ENCODE data around the gene CTCFL. TPM values are rescaled to one million over a fixed set of nuclear protein-coding genes. Genes with fewer than 3 reads are reported as not detected.
A peak's percentile ranks its signal among the peaks of the same experiment; 100 is the strongest.

The CTCFL gene
- total and polyA plus RNA-seq, 2 of the 8 experiments (the other 6 are each of a cell fraction or from before 2014, with no cell fraction given) = 0.30 to 0.80 TPM

- no peaks in the 10 kb centered on the region for H3K27me3 ChIP-seq (replicated peaks in 1 of 4; ENCODE audit: control insufficient read depth in 3 of 4, extremely low read depth in 1 of 4, insufficient read depth in 3 of 4, low read length in 3 of 4)
- H4K8ac ChIP-seq (ENCODE audit: extremely low read depth, insufficient read depth, low read length) = 0 out of 2 replicates have a peak overlapping the region, but pooled peaks have one; percentile 7
- FAIRE-seq = no peak
- H4K20me1 ChIP-seq (replicated peaks in 1 of 2; ENCODE audit: control insufficient read depth in 1 of 2, insufficient read depth in 2 of 2, low read length in 2 of 2) = no peaks in the 10 kb centered on the region
- no peaks in the 10 kb centered on the region for H3K79me2 ChIP-seq (ENCODE audit: control insufficient read depth in 1 of 2, insufficient read depth in 2 of 2, low read length in 2 of 2)
- H3K56ac ChIP-seq (replicated peaks; ENCODE audit: insufficient read length, low read depth, low read length) = no peak overlapping the region
- H2BK20ac ChIP-seq (ENCODE audit: low read length) = no peak overlapping the region
- ChIA-PET CTCF (ENCODE audit: partially characterized antibody) (interaction anchor here (0.9 kb wide), 1 partner anchor 27 kb away, joined by 3 read pairs; no protein-coding TSS in a partner anchor), POLR2A (ENCODE audit: partially characterized antibody) (interaction anchor here (0.9 kb wide), 1 partner anchor 53 kb away, joined by 3 read pairs; no protein-coding TSS in a partner anchor)
- DNase-seq (ENCODE audit: low read depth in 1 of 2, low spot score in 2 of 2) = no peak
- H3K23ac ChIP-seq (ENCODE audit: insufficient read length) = no peak overlapping the region
- no peaks in the 10 kb centered on the region for H3K4me1 ChIP-seq (replicated peaks in 1 of 4; ENCODE audit: control insufficient read depth in 3 of 4, insufficient read depth in 4 of 4, low read length in 3 of 4)
- H3K4ac ChIP-seq (replicated peaks; ENCODE audit: insufficient read length, low read depth, low read length) = no peak overlapping the region
- no peaks in the 10 kb centered on the region for H3K9me3 ChIP-seq (ENCODE audit: insufficient read depth in 2 of 2, low read depth in 1 of 2, low read length in 1 of 2)
- no peaks in the 10 kb centered on the region for H3K23me2 ChIP-seq (ENCODE audit: low read depth, low read length)
- H2AK5ac ChIP-seq (ENCODE audit: low read depth, low read length) = no peak overlapping the region
- 0 out of 2 replicates have a peak overlapping the region, but pooled peaks have one; percentile 72 for H2BK15ac ChIP-seq (ENCODE audit: low read length)
- no peaks in the 10 kb centered on the region for H3K36me3 ChIP-seq (ENCODE audit: control insufficient read depth in 2 of 4, insufficient read depth in 4 of 4, low read length in 3 of 4)
- H3K79me1 ChIP-seq (ENCODE audit: low read depth, low read length) = no peaks in the 10 kb centered on the region
- H4K5ac ChIP-seq (ENCODE audit: insufficient read length, low read depth, low read length) = no peak overlapping the region
- no peak overlapping the region for H3K14ac ChIP-seq (ENCODE audit: insufficient read length)
- no peak overlapping the region for H2BK120ac ChIP-seq (replicated peaks; ENCODE audit: low read depth, low read length)
- no peak overlapping the region for H3K4me3 ChIP-seq (ENCODE audit: extremely low read depth in 1 of 4, insufficient read depth in 2 of 4, low read depth in 3 of 4, low read length in 4 of 4)
- H4K91ac ChIP-seq (replicated peaks; ENCODE audit: insufficient read length, low read length) = no peak overlapping the region
- no peak overlapping the region for H3K4me2 ChIP-seq (ENCODE audit: insufficient read depth in 1 of 2, low read depth in 2 of 2, low read length in 2 of 2)
- 87% methylated on average over 7 of the region's 7 CpGs; no CpG with 5 or more reads in 1 of the 2 experiments for WGBS, 2 experiments (ENCODE audit: extremely low coverage in 1 of 2, insufficient coverage in 1 of 2, insufficient read length in 1 of 2, insufficient replicate concordance in 2 of 2, low coverage in 1 of 2, low lambda C conversion rate in 2 of 2, missing lambda C conversion rate in 1 of 2)
- H2BK5ac ChIP-seq (ENCODE audit: low read depth, low read length) = no peak overlapping the region
- H3K18ac ChIP-seq (ENCODE audit: extremely low read depth, low read length) = no peak overlapping the region
- no peak overlapping the region for H2BK12ac ChIP-seq (ENCODE audit: low read depth, low read length)
- no peak overlapping the region for H3K9ac ChIP-seq (replicated peaks in 1 of 4; ENCODE audit: extremely low read depth in 1 of 4, low read depth in 3 of 4, low read length in 3 of 4)
- H3K27ac ChIP-seq (ENCODE audit: low read depth, low read length) = no peak overlapping the region
- no peak overlapping the region for H2AFZ ChIP-seq (ENCODE audit: low read length)
- TF ChIP-seq POU5F1 (IDR thresholded peaks at IDR 0.05; ENCODE audit: low read depth, low read length) = no peak
- TF ChIP-seq RFX5 (IDR thresholded peaks at IDR 0.05; ENCODE audit: borderline replicate concordance, low read depth, low read length) = no peak
- no peak for TF ChIP-seq YY1 (IDR thresholded peaks at IDR 0.05; ENCODE audit: low read depth, low read length)
- no peak for TF ChIP-seq EGR1 (IDR thresholded peaks at IDR 0.05; ENCODE audit: borderline replicate concordance, low read depth, low read length)
- TF ChIP-seq TBP (IDR thresholded peaks at IDR 0.05; ENCODE audit: low read depth, low read length) = no peak
- no peak for TF ChIP-seq GTF2F1 (IDR thresholded peaks at IDR 0.05; ENCODE audit: borderline replicate concordance, low read depth, low read length)
- TF ChIP-seq TAF1 (IDR thresholded peaks at IDR 0.05; ENCODE audit: low read depth, low read length) = no peak
- no peak for TF ChIP-seq RAD21 (IDR thresholded peaks at IDR 0.05 in 1 of 2, conservative IDR thresholded peaks at IDR 0.05 in 1 of 2; ENCODE audit: low read depth in 2 of 2, low read length in 2 of 2)
- TF ChIP-seq CTBP2 (IDR thresholded peaks at IDR 0.05; ENCODE audit: borderline replicate concordance, insufficient read depth, insufficient read length, low read length) = no peak
- no peak for TF ChIP-seq TAF7 (optimal IDR thresholded peaks at IDR 0.05; ENCODE audit: borderline replicate concordance, low read depth, low read length)
- no peak for TF ChIP-seq SIN3A (conservative IDR thresholded peaks at IDR 0.05 in 1 of 2, IDR thresholded peaks at IDR 0.05 in 1 of 2; ENCODE audit: low read depth in 1 of 2, low read length in 2 of 2)
- TF ChIP-seq, protein P1, sequence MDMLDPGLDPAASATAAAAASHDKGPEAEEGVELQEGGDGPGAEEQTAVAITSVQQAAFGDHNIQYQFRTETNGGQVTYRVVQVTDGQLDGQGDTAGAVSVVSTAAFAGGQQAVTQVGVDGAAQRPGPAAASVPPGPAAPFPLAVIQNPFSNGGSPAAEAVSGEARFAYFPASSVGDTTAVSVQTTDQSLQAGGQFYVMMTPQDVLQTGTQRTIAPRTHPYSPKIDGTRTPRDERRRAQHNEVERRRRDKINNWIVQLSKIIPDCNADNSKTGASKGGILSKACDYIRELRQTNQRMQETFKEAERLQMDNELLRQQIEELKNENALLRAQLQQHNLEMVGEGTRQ (IDR thresholded peaks at IDR 0.05; ENCODE audit: low read length) = no peak
Observed at GRCh38 chr20:57461726-57462125, 63.2 kb downstream of the CTCFL start.

Measured in H1 (cell line).